B cell (primary cell): ENCODE results near the gene CCND1.

ENCODE experiments used
- CTCF ChIP-seq: fragments of 200-600 bp; IDR thresholded peaks from one replicate; pipeline ENCODE4 v1.8.0; 2022; ENCODE audit warnings: antibody characterized with exemption, mild to moderate bottlenecking
- EZH2 ChIP-seq: IDR thresholded peaks from 2 replicates; pipeline ENCODE4 v1.6.1; 2012; ENCODE audit warnings: borderline replicate concordance, low read depth, mild to moderate bottlenecking, moderate library complexity, low read length; ENCODE audit not compliant: insufficient read depth, poor library complexity, severe bottlenecking

- TF ChIP-seq CTCF, result no peak
- no peak for TF ChIP-seq EZH2
These were observed 23.3 kb downstream of the CCND1 start for GRCh38 chr11:69664103-69664775.
